ENCODE measurements around the gene UGT1A5.

UGT1A5 gene

DNA sequence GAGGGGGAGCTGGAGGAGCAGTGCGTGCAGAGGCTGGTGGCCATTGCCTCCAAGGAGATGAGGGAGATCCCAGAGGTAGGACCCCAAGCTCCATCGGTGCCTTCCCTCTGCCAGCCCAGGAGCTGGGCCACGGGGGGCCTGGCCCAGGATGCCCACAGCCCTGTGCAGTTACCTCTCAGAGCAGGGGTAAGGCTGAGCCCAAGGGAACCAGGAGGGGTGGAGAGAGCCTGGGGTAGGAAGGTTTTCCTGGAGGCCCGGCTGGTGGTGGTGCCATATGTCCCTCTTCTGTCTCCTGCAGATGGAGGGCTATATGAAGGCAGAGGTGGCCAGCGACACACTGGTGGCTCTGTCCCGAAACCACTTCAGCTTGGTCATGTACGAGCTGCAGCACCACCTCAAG lies 76.8 kb downstream of the UGT1A5 start:
- no peak for DNase-seq

DNA sequence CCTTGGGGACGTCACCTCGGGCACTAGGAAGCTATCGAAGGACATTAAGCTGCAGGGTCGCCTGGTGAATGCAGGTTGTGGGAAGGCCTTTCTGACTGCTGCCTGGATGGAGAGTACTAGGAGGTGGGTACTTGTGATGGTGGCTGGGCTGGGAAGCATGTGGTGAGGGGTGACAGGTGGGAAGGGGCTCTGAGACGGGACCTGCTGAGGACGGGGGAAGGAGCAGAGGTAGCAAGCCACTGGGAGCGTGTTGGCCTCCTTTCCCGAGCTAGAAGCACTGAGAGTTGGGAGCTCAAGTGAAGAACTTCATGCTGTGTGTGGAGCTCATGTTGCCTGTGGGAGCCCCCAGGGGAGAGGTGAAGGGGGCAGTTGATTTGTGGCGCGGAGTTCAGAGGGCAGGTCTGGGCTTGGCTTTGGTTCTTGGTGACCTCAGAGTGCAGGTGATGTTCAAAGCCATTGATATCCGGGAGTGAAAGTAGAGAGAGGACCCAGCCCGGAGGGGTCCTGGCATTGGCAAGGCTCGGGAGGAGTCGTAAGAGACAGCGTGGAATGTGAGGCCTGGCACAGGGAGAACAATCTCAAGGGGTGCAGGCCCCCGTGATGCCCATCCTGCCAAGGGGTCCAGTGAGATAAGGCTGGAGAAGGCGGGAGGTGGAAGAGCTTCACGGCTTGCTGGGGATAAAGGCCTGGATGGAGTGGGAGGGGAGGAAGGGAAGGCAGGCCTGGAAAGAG lies 78.6 kb downstream of the UGT1A5 start:
- no peak for DNase-seq

GRCh38 chr2:233791883-233792329 lies 79.2 kb downstream of the UGT1A5 start:
- DNase-seq = no peak

DNA sequence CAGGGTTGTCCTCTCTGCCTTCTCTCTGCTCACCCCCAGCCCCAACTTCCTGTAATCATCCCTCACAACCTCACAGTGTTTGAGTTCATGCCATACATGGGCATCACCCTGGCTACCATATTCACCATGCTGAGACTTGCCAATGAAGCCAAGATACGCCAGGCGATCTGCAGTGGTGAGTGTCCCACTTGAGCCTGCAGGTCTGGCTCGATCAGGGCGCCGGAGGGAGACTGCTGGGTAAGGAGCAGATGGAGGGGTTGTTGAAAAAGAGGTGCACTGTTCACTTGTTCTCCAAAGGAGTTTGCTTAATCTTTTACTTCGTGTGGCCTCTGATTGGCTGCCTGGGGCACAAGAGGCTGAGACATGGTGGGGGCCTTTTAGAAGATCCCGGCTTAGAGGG lies 80.0 kb downstream of the UGT1A5 start:
- DNase-seq = no peak

- DNase-seq = no peak
Measured at GRCh38 chr2:233793465-233794127, 80.9 kb downstream of the UGT1A5 start.

DNA sequence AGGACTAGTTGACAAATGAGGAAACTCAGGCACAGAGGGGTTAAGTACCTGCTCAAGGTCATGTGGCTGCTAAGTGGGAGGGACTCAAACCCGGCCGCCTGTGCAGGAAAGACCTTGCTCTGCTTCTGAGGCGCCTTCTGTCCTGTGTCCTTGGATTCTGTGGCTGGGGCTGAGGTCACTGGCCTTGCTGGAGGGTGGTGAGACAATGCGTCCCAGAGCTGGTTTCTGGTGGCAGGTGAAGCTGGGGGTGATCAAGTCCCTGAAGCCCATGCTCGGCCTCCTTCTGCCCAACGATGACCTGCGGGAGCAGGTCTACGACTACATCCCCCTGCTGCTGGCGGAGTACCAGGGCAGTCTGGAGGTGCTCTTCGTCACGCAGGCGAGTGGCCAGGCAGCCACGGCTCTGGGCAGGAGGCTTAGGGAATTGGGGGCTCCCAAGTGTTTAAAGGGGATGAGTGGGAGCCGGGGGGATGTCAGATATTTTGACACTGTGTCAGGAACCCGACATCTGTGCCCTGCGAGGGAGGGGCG lies 81.5 kb downstream of the UGT1A5 start:
- no peak for DNase-seq

GRCh38 chr2:233795735-233796171 lies 83.0 kb downstream of the UGT1A5 start:
- no peak for DNase-seq

- DNase-seq = no peak
Measured at GRCh38 chr2:233796254-233796653, 83.5 kb downstream of the UGT1A5 start.

- no peak for DNase-seq
Measured at GRCh38 chr2:233798335-233799086, 85.8 kb downstream of the UGT1A5 start.

GRCh38 chr2:233799087-233799665 lies 86.5 kb downstream of the UGT1A5 start:
- DNase-seq = no peak

GRCh38 chr2:233799716-233800115 lies 87.0 kb downstream of the UGT1A5 start:
- DNase-seq = no peak

GRCh38 chr2:233800208-233800607 lies 87.5 kb downstream of the UGT1A5 start:
- DNase-seq = no peak

GRCh38 chr2:233801357-233802131 lies 88.8 kb downstream of the UGT1A5 start:
- peak; percentile 52 for DNase-seq

GRCh38 chr2:233802132-233802815 lies 89.6 kb downstream of the UGT1A5 start:
- no peak for DNase-seq

DNA sequence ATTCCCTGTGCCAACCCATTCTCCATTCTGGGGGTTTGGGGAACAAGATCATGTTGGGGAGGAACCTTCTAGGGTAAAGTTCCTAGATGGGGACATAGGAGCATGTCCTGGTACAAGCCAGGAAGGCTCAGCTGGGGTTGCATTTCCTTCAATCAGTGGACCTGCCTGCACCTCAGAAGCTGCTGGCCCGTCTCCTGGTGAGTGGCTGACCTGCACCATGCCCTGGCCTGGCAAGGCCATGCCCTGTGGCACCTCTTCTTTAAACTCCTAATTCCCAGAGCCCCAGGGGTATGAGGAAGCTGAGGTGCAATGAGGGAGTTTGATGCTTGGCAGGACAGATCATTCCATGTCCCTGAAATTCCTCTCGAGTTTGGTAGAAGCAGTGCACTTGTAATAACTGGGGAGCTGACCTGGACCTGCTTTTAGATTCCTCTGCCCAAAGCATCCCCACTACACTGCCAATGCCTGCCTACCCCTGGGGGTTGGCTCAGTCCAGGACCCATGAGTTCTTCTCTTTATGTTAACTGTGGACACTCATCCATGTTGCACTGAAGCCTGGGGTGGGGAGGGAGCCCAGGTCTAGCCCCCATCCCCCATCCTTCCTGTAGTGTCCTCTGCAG lies 90.7 kb downstream of the UGT1A5 start:
- no peak for DNase-seq

GRCh38 chr2:233803994-233804393 lies 91.3 kb downstream of the UGT1A5 start:
- no peak for DNase-seq

GRCh38 chr2:233807215-233807865 lies 94.6 kb downstream of the UGT1A5 start:
- DNase-seq = no peak

GRCh38 chr2:233807966-233808935 lies 95.5 kb downstream of the UGT1A5 start:
- no peak for DNase-seq

GRCh38 chr2:233810385-233810784 lies 97.7 kb downstream of the UGT1A5 start:
- no peak for DNase-seq
